GM18858 (cell line): ENCODE measurements around the gene SLFN12.
"Not testable (repeated sequence)": the region's sequence is repeated elsewhere in the genome, so short reads cannot be mapped to it uniquely, and the experiment has no call there.

ENCODE experiments used
- ATAC-seq: cut with Tn5 transposase; IDR thresholded peaks from one replicate; pipeline ENCODE4 v1.9.1; 2021; ENCODE audit not compliant: unreplicated experiment

The SLFN12 gene

DNA sequence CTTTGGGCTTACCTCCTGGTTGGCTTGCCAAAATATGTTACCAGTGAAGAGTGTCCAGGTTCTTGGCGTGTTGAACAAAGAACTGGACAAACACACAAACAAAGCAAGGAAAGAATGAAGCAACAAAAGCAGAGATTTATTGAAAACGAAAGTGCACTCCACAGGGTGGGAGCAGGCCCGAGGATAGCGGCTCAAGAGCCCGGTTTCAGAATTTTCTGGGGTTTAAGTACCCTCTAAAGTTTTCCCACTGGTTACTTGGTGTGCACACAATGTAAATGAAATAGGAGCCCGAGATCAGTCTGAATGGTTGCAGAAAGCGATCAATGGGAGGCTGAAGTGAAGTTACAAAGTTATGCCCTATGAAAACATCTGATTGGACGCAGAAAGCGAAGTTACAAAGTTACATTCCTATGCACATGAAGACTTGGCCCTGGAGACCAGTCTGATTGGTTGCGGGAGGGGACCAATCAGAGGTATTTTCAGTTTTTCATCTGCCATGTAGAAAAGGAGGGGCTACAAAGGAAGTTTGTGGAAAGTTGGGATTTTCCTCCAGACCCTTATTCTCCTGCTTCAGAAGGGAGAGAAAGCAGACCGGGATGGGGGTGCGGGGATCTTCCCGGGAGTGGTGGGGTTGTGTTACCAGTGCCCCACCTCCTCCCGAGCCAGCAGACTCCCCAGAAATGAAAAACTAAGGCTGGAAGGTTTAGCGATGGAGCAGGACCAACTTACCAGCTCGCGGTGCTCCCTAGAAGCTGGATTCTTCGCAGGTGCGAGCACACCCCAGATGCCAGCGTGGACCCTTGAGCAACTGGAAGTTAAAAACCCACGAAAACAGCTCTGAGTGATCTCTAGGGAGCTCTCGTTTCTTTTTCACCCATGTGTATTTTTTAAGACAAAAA is at the start of gene SLFN12:
SLFN12 (minus strand) TSS at position 325 of the 899 bp plus-strand sequence. CDS start 9,472 bp downstream, outside the sequence.
- ATAC-seq, result peak; percentile 72

DNA sequence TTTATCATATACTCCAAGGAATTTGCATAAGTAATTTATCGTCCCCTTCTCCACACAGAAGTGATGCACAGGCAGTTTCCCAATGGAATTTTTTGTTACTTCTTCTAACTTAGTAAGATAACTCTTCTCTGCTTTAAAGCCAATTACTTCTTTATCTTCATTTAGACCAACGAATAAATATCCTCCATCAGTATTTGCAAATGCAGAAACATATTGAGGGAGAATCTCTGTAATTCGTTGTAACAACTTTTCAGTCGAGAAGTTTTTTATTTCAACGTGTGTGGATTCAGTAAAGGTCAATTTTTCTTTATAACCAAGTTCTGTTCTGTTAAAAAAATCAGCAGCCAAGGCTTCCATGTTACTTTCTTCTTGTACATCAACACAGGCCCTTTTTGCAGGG is 47.0 kb upstream of the SLFN12 start:
- no peak for ATAC-seq

DNA sequence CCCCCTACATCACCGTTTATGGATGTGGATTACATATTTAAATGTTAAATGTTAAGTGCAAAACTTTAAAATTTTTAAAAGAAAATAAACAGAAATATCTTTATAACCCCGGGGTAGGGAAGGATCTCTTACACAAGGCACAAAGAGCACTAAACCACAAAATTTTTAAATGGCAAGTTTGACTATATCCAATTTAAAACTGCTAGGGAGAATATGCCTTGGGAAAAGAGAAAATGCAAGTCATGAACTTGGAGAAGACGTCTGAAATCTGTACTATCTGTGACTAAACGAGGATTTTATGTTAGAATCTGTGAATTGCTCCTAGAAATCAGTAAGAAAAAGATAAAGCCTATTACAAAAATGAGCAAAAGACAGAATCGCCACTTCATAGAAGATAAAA is 44.9 kb upstream of the SLFN12 start:
- ATAC-seq, result no peak

- no peak for ATAC-seq
Measured at GRCh38 chr17:35476283-35476820, 44.1 kb upstream of the SLFN12 start.

GRCh38 chr17:35468475-35468874 is 36.2 kb upstream of the SLFN12 start:
- no peak for ATAC-seq

- no peak for ATAC-seq
Measured at GRCh38 chr17:35467824-35468223, 35.5 kb upstream of the SLFN12 start.

- peak; percentile 65 for ATAC-seq
Measured at GRCh38 chr17:35460354-35460851, 28.1 kb upstream of the SLFN12 start.

- ATAC-seq, result not testable (repeated sequence)
Measured at GRCh38 chr17:35454035-35454434, 21.7 kb upstream of the SLFN12 start.

- ATAC-seq, result no peak
Measured at GRCh38 chr17:35453171-35453570, 20.9 kb upstream of the SLFN12 start.

GRCh38 chr17:35449371-35449931 is 17.2 kb upstream of the SLFN12 start:
- no peak for ATAC-seq

- no peak for ATAC-seq
Measured at GRCh38 chr17:35448899-35449227, 16.6 kb upstream of the SLFN12 start.

DNA sequence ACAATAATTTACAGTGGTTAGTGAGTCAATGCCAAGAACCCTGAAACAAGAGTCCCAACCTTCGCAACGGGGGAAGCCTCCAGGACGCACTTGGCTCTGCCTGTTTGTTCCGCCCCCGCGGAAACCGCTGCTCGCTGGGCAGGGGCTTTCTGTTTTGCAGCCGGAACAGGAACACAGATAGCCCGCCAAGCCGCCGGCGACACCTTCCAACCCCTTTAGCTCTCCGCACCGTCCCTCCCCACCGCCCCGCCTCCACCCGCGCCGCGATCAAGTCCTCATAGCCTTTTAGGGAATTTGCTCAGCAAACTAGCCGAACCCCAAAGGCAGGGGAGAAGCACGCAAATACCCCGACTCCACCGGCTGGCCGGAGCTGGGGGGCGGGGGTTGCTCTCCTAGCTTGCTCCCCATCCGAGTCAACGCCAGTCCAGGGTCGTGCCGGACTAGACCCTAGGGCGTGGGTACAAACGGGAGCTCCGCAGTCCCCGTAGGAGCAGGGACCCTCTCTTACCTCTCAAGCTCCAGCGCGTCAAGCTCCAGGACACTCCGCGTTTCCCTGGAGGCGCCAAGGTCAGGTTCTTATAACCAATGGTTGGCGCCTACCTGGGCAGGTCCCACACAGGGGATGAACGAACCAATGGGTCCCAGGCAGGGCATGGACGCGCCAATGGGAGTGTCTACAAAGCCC is 16.1 kb upstream of the SLFN12 start, which contains the start of gene SLFN13:
SLFN13 (minus strand) TSS at position 553 of the 685 bp plus-strand sequence. CDS start 3,086 bp downstream, outside the sequence.
- peak; percentile 47 for ATAC-seq

GRCh38 chr17:35447499-35447898 is 15.2 kb upstream of the SLFN12 start:
- ATAC-seq, result no peak

DNA sequence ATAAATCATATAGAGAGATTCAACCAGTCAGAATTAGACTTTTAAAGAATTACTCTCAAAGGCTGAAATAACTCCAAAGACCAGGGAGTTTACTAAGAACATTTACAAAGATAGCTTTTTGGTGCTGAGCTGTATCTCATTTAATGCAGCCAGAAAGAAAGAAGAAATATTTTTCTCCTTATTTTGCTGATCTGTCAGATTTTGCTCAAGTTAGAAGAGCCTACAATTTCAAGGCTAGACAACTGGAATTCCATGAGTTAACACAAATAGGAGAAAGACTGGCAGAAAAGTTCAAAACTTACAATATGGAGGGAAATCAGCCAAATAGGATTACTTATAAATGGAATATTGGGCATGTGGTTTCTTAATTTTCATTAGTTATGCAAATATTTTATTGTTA is 6.1 kb upstream of the SLFN12 start:
- no peak for ATAC-seq

GRCh38 chr17:35433075-35433894 is 985 bp upstream of the SLFN12 start:
- ATAC-seq, result no peak

DNA sequence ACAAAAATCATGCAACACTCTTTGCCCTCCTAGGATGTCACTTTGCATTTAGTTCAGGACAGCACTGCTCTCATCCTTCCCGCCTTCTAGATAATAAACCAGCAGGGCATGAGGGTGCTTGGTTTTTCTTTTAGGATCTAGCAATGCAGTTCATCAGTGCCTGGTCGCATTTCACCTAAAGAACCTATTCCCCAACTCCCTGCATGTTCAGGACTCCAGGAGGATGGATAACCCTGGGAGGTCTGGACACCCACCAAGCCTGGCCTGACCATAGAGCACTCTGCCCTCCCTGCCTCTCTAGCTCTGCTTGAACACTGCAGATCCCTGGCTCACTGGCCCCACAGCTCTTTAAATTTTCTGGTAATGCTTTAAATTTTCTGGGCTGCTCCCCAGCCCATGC is 2.6 kb downstream of the SLFN12 start:
- no peak for ATAC-seq

DNA sequence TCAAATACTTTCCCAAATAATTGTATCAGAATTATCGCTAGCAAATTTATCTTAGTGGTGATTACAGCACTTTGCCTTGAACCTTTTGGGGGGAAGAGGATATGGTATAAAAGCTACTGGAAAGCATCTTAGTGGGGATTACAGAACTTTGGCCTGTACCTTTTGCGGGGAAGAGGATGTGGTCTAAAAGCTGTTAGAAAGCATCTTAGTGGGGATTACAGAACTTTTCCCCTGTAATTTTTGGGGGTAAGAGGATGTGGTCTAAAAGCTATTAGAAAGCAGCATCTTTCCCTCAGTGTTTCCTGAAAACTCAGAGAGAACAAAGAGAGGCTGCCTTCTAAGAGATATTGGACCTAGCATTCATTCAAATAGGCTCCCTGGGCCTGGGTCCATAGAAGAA is 4.1 kb downstream of the SLFN12 start:
- ATAC-seq, result no peak

DNA sequence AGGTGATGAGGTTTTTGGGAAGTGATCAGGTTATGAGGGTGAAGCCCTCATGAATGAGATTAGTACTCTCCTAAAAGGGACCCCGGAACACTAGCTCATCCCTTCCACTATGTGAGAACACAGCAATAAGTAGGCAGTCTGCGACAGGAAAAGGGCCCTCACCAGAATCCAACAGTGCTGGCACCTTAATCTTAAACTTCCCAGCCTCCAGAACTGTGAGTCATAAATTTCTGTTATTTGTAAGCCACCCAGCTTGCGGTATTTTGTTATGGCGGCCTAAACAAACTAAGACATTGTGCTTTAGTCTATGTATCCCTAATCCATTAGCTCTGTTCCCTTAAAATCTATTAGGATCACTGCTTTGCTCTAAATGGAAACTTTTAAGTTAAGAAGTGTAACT is 8.5 kb downstream of the SLFN12 start:
- ATAC-seq, result no peak

DNA sequence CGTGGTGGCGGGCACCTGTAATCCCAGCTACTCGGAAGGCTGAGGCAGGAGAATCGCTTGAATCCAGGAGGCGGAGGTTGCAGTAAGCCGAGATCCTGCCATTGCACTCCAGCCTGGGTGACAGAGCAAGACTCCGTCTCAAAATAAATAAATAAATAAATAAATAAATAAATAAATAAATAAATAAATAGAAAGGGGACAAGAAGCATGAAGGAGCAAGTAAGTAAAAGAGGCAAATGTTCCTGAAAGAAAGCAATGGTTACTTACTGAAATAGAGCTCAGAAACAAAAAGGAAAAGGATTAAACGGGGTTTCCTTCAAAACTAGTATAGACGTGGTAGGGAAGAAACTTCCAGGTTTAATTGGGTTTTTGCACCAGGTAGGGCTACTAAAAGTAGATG is 11.2 kb downstream of the SLFN12 start:
- not testable (repeated sequence) for ATAC-seq

DNA sequence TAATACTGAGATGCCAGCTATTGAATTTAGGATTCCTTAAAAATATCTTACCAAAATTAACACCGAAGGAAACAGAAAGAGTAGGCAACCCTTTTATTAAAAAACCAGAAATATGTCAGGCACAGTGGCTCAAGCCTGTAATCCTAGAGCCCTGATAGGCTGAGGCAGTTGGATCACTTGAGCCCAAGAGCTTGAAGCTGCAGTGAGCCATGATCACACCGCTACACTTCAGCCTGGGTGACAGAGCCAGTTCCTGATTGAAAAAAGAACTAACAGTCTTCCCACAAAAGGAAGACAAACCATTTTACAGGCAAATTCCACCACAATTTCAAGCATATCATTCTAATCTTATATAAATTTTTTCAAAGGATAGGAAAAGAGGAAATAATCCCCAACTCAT is 15.6 kb downstream of the SLFN12 start:
- no peak for ATAC-seq

GRCh38 chr17:35414707-35415106 is 17.6 kb downstream of the SLFN12 start:
- ATAC-seq, result not testable (repeated sequence)
